Sigmoid colon (tissue), 4 donors: ENCODE measurements around the gene GAN.

ENCODE experiments used
- CTCF ChIP-seq, 4 experiments: fragments of 450-650 bp in 3 of 4; fragments of 200-600 bp in 1 of 4; IDR thresholded peaks; one replicate each; pipeline ENCODE4 v1.5.1; 2016 to 2019; ENCODE audit warnings: antibody characterized with exemption in 4 of 4, mild to moderate bottlenecking in 3 of 4, moderate library complexity in 2 of 4
- EP300 ChIP-seq, 4 donors: sonication (generic); formaldehyde crosslinking; IDR thresholded peaks; one replicate each; pipeline ENCODE4 v1.6.1; 2017; ENCODE audit warnings: antibody characterized with exemption in 4 of 4
- POLR2A ChIP-seq, 2 donors: fragments of 450-650 bp; IDR thresholded peaks; one replicate each; pipeline ENCODE4 v1.6.1; 2016; ENCODE audit warnings: antibody characterized with exemption in 2 of 2, mild to moderate bottlenecking in 2 of 2, moderate library complexity in 2 of 2
- POLR2AphosphoS5 ChIP-seq, 4 donors: sonication (generic); formaldehyde crosslinking; IDR thresholded peaks; one replicate each; pipeline ENCODE4 v1.6.1; 2017; ENCODE audit warnings: antibody characterized with exemption in 4 of 4

DNA sequence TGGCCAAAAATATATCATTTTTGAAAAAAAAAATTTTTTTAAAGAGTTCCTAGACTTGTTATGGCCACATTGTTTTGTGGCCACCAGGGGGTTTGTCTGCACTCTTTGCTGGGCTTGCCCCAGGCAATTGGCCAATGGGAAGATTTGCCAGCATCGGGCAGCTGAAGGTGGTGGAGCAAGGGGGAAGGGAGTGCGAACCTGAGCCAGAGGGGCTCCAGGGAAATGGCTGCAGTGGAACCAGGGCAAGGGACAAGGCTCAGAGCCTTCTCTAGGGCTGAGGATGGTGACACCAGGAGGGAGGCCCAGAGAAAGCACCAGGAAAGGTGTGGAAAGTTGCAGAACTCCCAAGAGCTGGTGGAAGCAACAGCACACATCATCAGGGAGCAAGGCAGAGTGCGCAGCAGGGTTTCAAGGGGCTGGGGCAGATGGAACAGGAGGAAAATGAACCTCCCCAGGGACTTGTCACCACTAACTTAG lies 114.3 kb downstream of the GAN start:
- TF ChIP-seq CTCF (IDR thresholded peaks at IDR 0.05) = peak in 3 of 4 experiments; percentile 19 to 36 (median 21)
- no peak for TF ChIP-seq EP300 (IDR thresholded peaks at IDR 0.05)
- no peak for TF ChIP-seq POLR2A (IDR thresholded peaks at IDR 0.05)
- TF ChIP-seq POLR2AphosphoS5 (IDR thresholded peaks at IDR 0.05) = no peak
